Stimulated activated CD8-positive, alpha-beta memory T cell treated with anti-CD3 and anti-CD28 coated beads, Interleukin-2, amount 100 ng/mL, for 48 hours (primary cell): ENCODE measurements around the gene RUVBL1.
"Not testable (repeated sequence)": the region's sequence is repeated elsewhere in the genome, so short reads cannot be mapped to it uniquely, and the experiment has no call there.

Source experiments
- DNase-seq, 2 donors: peaks; one replicate each; pipeline ENCODE4 v3.0.0-alpha.2; 2020; ENCODE audit warnings: low read depth in 2 of 2

Gene RUVBL1

DNA sequence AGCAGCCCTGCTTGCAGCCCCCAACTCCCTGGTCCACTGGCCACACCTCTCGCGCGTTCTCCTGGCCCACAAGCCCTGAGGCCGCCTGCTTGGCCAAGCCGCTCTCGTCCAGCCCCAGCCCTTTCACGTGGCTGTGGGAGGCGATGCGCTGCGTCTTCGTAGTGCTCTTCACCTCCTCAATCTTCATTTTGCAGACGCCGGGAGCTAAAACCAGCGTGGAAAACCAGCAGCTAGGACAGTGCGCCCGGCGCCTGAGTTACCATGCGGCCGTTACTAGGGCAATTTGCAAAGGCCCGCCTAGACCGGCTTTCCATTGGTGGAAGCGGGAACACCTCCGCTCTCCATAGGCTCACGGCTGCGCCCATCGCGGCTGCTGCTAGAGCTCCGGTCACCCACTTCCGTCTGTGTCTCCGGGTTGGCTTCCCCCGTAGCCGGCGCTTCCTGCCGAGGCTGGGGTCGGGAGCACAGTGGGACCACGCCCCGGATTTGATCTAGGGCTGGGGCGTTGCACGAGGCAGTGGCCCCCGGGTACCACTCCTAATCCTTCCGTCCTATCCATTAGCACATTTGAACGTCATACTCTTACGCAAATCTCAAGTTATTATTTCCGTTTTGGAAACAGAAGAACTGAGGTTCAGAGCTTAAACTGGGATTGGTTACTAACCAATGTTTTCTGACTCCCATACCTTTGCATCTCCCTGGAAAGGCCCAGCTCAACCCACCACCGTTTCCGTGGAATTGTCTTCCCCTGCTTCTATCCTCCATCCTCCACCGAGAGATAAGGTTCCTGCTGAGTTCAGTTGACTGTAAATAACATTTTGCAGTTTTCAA lies at the start of gene RUVBL1:
Gene RUVBL1 (minus strand): TSS at position 275 of the 831 bp plus-strand sequence. CDS start 88 bp downstream, at position 187.
- DNase-seq: peak; percentile 95

DNA sequence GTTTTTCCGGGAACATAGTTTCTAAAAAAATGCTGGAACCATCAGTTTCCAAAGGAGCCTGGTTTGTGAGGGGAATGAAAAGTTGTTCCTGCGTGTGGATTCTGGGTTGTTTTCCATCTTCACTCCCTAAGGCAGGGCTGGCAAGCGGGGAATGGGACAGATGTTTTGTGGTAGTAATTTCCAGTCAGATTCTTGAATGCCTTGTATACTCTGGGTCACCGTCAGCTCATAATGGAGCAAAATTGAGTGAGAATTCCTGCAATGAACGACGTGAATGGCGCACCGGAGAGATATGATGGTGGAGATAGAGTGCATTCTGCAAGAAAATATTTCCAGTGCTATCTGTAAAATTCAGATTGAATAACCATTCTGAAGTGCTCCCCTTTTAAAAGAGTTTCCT lies 49.6 kb upstream of the RUVBL1 start:
- no peak for DNase-seq

DNA sequence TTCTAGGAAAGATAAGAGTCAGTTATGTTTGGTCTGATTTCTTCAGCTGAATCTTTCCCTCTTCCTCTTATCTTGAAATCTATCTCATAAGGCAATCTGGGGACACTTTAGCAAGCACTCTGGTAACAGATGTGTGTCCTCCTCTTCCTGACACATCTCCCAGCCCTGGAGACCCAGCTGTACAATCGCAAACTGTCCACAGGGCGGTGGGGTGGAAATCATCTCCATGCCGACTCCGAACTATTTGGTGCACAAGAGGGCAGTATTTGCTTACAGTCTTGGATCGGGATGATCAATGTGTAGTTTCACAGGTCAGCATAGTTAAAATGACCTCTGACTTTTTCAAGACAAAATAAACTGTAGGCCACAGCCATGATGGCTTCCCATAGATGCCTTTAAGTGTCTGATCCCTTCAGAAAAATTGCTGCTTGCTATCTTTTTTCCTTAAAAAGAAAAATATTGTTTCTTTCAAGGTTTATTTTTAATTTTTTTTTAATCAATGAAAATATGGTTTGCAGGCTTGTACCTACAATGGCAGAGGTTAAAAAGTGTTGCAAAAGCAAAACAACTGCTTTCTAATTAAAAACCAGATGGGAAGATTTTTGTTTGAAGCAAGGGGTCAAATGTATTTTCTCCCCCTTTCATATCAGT lies 47.4 kb upstream of the RUVBL1 start:
- DNase-seq: no peak

DNA sequence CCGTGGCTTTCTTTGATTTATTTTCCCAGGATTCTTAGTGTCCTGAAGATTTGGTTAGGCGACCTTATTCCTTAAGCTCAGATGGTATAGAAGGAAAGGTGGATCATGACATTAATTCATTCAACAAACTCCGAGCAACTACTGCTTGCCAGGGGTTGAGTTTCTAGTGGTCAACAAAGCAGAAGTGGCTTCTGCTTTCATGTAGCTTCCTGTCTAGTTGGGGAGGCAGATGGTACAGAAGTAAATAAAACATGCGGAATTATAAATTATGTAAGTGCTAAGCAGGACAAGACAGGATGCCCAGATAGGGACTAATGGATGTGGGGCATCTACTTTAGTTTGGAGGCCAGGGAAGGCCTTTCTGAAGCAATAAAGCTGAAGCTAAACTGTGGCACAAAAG lies 45.2 kb upstream of the RUVBL1 start:
- no peak for DNase-seq

DNA sequence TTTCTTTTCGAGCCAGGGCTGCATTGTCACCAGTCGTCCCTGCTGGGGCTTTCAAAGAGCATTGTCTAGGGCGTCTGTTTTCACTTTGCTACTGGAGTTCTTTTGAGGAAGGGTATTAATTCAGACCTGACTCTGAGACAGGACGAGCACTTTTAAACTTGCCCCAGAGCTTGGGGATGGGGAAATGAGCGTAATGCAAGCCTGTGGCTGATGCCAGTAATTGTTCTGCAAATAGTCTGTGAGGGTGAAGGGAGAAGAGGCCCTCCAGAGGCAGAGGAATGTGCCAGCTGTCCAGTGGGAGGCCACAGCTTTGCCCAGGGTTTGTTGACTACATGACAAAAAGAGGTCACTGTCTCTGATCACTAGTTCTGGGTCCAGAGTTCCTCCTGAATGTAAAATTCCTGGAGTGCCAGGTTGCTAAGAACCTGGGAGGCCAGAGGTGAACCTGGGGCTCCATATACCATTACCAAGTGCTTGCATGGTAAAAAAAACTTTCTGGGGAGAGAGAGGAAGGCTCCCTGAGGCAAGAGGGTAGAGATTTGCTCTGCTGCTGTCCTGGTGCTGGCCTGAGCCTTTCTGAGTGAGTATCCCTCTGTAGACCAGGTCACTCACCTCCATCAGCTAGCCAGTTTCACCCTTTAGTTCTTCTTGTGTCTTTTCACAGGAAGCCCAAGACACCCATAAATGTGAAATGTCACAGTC lies 44.5 kb upstream of the RUVBL1 start:
- DNase-seq: no peak

DNA sequence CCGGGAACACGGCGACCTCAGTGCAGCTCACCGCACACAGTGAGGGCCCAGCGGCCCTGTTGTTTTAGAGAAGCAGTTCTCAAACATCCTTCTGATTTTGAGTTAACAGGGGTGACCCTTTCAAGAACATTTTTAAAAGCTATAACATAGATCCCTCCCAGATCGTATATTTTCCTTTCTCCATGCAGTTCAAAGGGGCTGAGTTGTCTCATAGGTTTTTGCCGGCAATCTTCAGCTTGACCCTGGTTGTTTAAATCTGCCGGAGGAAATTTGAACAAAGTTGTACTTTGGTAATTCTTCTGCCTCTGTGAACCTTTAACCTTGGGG lies 44.0 kb upstream of the RUVBL1 start:
- DNase-seq: no peak

DNA sequence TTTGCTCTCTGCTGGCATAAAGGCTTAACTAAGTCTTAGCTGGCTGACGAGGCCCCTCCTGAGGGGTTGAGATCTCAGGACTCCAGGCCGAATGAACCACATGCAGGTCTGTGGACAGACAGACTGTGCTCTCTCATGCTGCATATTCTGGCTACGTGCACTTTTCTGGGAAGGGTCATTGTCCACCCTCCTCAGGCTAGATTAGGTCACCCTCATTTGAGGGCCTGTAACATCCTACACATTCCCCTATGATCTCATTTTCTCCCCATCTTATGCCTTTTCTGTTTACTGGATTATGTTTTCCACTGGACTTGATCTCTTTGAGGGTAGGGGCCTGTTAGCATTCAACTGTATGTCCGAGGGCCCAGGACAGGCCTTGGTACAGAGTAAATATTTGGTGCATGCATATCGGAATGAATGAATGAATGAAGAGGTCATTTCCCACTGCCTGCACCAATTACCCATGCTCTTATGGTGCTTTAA lies 43.4 kb upstream of the RUVBL1 start:
- DNase-seq: no peak

DNA sequence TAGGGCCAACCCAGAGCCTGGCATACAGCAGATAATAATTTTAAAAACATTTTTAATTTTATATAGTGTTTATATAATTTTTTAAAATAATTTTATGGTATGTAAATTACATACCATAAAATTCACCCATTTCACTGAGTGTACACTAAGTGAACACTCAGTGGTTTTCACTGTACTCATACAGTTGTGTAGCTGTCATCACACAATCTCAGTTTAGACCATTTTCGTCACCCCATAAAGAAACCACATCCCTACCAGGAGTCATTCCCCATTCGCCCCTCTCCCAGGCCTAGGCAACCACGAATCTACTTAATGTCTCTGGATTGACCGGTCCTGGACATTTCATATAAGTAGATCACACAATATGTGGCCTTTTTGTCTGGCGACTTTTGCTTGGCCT lies 39.8 kb upstream of the RUVBL1 start:
- DNase-seq: no peak

DNA sequence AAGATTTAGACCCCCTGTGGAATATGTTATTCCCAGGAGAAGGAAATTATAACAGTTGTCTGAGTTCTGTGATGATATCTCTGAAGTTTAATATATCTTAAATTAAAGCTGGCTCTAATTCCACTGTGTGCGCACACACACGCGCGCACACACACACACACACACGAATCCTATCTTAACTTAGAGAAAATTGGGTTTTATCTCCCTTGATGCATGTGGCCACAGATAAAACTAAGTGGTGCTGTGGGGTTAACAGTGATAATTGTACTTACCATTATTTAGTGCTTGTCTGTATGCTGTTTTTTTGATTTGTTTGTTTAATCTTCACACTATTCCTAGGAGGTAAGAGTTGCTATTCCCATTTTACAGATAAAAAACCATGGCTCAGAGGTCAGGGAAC lies 37.0 kb upstream of the RUVBL1 start:
- no peak for DNase-seq

DNA sequence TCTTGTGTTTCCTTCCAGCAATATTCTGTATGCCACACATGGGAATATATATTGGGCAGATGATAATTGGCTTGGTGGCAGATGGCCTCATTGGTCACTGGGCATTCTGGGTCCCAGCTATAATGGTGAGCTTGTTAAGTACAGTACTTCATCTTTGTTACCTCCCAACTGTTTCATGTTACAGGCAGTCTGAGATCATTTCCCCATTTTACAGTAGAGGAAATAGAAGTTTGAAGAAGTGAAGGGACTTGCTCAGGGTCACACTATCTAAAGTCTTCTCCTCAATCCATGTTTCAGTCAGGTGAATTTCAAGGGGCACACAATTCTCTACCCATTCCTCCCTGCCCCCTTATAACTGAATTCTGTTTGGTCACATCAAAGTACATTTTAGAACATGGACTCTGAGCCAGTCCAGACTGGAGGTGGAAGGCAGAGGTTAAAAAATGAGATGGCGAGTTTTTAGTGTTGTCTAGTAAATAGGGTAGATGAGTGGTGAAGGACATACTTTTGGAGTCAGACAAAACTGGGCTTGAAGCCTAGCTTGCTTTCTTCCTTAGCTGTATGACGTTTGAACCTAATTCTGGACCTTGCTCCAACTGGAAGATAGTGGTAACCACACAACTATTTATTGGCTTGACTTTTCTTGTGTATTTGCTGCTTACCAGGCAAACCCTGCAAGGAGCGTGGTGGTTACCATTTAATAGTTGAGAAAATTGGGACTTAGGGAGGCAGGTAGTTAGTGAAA lies 32.2 kb upstream of the RUVBL1 start:
- no peak for DNase-seq

DNA sequence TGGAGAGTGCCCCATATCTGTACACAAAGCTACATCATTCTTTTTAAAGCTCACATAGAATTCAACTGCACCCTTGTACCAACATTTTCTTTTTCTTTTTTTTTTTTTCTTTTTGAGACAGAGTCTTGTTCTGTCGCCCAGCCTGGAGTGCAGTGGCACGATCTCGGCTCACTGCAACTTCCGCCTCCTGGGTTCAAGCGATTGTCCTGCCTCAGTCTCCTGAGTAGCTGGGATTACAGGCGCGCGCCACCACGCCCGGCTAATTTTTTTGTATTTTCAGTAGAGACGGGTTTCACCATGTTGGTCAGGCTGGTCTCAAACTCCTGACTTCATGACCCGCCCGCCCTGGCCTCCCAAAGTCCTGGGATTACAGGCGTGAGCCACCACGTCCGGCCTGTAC lies 30.7 kb upstream of the RUVBL1 start:
- not testable (repeated sequence) for DNase-seq

DNA sequence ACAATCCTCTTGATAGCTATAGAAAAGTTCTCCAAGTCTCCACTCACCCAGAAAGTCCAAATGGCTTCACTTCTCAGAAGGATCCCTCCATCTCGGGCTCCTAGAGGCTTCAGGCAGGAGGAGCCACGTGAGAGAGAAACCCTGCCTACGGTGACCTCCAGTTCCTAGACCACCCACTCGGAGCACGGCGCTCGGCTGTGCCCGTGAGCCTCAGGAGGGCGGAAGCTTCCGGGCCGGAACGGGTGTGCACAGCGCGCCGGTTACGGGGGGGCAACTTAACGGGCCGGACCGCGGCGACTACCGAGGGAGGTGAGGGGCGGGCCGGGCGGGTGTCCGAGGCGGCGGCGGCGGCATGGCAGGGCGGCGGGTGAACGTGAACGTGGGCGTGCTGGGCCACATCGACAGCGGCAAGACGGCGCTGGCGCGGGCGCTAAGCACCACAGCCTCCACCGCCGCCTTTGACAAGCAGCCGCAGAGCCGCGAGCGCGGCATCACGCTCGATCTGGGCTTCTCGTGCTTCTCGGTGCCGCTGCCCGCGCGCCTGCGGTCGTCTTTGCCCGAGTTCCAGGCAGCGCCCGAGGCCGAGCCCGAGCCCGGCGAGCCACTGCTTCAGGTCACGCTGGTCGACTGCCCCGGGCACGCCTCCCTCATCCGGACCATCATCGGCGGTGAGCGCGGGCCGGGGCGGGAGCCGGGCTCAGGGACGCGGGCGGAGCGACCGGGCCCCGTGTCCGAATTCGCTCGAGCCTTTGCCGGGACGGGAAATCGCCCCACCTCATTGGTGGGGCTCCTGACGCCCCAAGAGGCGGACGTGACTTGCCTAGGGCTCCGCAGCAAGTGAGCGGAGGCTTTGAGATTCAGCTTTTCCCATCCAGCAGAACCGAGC lies 29.8 kb upstream of the RUVBL1 start, which contains the start of gene EEFSEC:
Gene EEFSEC (plus strand): TSS at position 326 of the 886 bp plus-strand sequence. CDS start 27 bp downstream, at position 353.
- peak; percentile 77 to 83 for DNase-seq

DNA sequence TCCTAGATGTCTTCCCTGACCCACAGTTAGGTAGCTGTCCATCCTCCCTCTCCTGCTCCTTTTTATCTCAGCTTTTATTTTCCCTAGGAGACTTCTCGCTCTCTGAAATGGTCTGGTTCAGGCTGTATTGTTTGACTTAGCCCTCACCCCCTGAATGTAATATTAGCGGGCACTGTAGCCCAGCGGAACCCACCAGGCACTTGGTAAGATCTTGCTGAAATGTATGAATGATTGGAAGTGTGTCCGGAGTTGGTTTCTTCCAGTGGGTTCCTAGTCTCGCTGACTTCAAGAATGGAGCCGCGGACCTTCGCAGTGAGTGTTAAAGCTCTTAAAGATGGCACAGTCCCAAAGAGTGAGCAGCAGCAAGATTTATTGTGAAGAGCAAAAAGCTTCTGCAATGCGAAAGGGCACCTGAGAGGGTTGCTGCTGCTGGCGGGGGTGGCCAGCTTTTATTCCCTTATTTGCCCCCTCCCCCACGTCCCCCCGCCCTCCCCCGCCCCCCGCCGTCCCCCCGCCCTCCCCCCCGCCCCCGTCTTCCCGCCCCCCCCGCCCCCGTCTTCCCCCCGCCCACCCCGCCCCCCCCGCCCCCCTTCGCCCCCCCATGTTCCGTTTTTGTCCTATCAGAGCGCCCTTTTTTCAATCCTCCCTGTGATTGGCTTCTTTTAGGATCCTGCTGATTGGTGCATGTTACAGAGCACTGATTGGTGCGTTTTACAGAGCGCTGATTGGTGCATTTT lies 29.0 kb upstream of the RUVBL1 start:
- DNase-seq: no peak

DNA sequence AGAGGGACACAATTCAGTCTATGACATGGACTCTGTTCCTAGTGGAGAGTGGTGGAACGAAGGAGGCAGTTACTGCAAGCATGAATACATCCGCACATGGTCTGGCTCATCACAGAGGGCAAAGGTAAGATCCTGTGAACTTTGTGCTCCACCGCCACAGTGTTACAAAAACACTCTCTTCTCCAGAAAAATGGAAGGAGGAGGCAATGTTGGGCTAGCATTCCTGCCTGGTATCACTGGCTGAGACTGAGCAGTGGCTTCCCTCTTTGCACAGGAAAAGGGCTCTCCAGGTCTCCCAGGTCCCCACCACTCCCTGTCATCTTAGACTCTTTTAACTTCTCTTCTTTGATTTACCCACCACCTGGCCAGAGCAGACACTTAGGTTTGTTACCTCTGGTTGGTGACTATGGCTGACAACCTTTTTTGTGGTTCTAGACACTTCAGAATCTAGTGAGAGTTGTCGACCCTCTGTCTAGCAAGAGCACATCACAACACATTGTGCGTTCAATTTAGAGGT lies 28.2 kb upstream of the RUVBL1 start:
- DNase-seq: no peak

DNA sequence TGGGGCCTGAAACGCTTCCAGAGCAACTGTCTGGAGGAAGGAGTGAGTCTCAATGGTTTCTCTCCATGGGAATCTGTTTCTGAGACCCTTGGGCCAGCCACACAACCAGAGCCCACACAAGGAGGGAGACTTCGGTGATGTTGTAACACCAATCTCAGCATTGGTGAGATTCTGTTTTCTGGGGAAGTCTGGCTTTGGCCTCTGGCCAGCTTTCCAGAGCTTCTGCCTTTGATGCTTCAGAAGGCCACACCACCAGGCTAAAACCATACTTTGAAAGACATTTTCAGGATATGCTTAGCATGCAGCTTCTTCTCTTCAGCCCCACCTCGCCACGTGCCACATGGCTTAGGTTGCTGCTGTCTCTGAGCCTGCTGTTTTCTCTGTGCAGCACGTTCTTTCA lies 26.0 kb upstream of the RUVBL1 start:
- DNase-seq: no peak

DNA sequence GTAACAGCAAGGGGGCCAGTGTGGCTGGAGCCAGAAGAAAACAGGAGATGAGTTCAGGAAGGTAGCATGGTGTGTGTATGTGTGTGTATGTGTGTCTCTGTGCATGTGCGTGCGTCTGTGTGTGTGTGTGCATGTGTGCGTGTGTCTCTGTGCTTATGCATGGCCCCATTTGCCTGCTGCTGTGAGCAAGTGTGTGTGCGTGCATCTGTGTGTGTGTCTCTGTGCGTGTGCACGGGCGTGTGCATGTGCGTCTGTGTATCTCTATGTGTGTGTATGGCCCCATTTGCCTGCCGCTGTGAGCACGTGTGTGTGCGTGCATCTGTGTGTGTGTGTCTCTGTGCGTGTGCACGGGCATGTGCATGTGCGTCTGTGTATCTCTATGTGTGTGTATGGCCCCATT lies 22.6 kb upstream of the RUVBL1 start:
- DNase-seq: no peak

DNA sequence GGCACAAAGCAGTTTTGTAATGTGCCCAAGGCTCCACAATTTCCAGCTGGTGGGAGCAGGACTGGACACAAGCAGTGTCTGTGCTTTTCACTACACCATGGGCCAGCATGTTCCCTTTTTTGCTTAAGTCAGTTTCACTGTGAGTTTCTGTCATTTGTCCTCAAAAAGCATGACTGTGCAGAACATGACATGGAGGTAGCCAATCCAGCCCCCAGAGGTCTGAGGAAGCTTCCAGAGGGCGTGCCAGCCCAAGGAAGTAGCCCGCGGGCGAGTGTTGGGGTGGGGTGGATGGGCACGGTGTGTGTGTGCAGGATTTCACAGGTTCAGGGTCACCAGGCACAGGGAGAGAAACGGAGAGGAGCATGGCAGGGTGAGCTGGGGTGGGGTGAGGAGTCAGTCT lies 21.7 kb upstream of the RUVBL1 start:
- no peak for DNase-seq

DNA sequence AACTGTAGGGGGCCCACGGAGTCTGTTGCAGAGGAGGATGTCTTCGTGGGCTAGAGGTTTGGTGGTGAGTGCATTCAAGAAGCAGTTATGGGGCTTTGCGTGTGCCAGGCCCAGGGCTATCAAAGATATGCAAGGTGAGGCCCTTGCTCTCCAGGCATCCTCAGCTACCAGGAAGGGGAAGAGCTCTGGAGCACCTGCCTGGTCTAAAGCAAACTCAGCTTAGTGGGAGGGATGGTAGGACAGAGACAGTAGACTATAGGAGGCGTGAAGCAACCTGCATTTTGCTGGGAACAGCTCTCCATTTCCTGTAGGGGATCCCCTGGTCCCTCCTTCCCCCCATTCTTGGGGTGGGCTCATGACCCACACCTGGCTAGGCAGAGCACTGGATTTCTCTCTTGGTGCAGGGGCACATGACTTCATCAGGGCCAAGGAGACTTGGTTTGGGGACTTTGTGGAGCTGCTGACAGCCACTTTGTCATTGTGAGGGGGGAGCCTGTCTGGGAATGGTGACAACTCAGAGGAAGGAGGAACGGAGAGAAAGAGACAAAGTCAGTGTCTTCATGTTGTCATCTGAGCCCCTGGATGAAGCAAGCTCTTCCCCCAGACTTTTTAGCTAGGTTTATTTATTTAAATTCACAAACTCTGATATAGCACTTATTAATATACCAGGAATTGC lies 21.0 kb upstream of the RUVBL1 start:
- DNase-seq: no peak

DNA sequence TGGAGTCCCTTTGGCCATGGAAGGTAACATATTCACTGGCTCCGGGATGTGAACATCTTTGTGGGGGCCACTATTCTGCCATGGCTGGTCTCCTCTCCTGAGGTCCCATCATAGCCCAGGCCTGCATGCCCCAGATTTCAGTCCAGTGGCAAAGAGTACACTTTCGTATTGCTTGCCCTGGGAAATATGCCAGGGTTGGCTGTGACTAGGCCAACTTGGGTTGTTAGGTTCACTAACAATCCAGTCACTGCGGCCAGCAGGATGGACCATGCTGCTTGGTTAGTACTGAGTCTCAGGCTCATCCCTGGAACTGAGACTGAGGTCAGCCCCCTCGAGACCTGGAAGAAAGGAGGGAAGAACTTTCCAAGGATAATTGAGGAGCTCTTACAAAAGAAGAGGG lies 19.9 kb upstream of the RUVBL1 start:
- DNase-seq: no peak
